ENCODE results near the gene PGM1. TPM values are rescaled to one million over a fixed set of nuclear protein-coding genes. Genes with fewer than 3 reads are reported as not detected.

PGM1 gene
- total and polyA plus RNA-seq, 2 of the 13 experiments (the other 11 are each of a cell fraction or from before 2014, with no cell fraction given) = 51.6 to 105 TPM

DNA sequence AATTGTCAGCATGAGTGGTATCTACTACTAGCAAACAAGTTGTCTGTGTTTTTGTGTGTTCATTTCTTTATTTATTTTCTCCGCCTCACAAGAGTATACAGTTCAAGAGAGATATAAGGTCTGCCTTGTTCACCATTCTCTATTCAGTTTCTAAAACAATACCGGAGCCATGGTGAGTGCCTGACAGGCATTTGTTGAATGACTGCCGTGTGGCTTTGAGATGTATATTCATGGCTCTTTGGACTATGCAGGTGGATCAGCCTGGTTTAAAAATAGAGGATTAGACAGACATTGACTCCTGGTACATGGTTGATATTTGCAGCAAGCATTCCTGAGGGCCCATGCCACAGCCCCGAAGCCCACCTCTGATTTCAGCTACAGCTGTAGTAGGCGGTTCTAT, 89.7 kb downstream of the PGM1 start:
- ChIA-PET CTCF (ENCODE audit: low intra/inter-chr PET ratio, low total read pairs) (no interaction called here), POLR2A (interaction anchor here (1.1 kb wide), 1 partner anchor 9 kb away, joined by 3 read pairs; no protein-coding TSS in a partner anchor)
- in situ Hi-C loops (cut with HindIII; ENCODE audit: extremely low pct_ligation_motif_present, low pct_unique_long_range_greater_than_20kb) = loop anchor here (25.0 kb wide), 1 partner anchor 229 kb away; no protein-coding TSS in a partner anchor

DNA sequence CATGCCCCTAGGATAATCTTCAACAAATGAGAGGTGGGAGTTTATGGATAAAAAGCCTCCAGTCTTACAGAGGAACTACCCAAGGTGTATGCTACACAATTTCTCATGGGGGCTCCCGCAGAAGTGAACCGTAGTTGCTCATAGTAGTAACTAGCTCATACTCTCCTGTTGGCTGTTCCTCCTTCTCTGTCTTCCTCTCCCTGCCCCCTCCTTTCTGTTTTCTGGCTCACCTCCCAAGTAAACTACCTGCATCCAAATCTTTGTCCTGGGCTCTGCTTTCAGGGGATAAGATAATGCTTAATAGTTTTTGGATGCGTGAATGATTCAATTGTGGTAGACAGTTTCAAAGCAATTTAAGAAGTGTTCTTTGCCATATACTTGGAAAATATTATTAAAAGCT, 90.5 kb downstream of the PGM1 start:
- 97% methylated on average over 3 of the region's 3 CpGs for WGBS (ENCODE audit: low lambda C conversion rate)
- Histone ChIP-seq H3K4me3 (replicated peaks in 1 of 3; ENCODE audit: insufficient read depth in 1 of 3, low read depth in 2 of 3, low read length in 3 of 3) (no peak overlapping the region), H3K9me3 (ENCODE audit: low read length) (no peaks in the 10 kb centered on the region; the same call in 1 of the 2 replicates), H2AFZ (ENCODE audit: low read length) (no peak overlapping the region), H3K4me2 (ENCODE audit: low read depth, low read length) (no peak overlapping the region), H3K79me2 (ENCODE audit: insufficient read depth, low read length) (no peaks in the 10 kb centered on the region), H3K4me1 (ENCODE audit: insufficient read depth, low read length) (peaks cover 6% of the 10 kb centered on the region; the same call in 1 of the 2 replicates), H3K36me3 (replicated peaks in 1 of 2; ENCODE audit: control insufficient read depth in 1 of 2, insufficient read depth in 2 of 2, low read length in 2 of 2) (no peaks in the 10 kb centered on the region), H3K27me3 (ENCODE audit: control insufficient read depth in 1 of 2, insufficient read depth in 2 of 2, low read length in 2 of 2) (no peaks in the 10 kb centered on the region), H4K20me1 (ENCODE audit: insufficient read depth, low read length) (no peaks in the 10 kb centered on the region), H3K9ac (ENCODE audit: insufficient read depth, low read depth, low read length) (no peak overlapping the region), H3K27ac (ENCODE audit: extremely low read length, insufficient read depth, low read length) (no peak overlapping the region)
- in situ Hi-C loops (cut with HindIII; ENCODE audit: extremely low pct_ligation_motif_present, low pct_unique_long_range_greater_than_20kb) (loop anchor here (25.0 kb wide), 1 partner anchor 229 kb away; no protein-coding TSS in a partner anchor), intact Hi-C loops (cut with micrococcal nuclease; ENCODE audit: unreplicated experiment) (no loop called here)
- BruUV-seq (replicated peaks) = no TSS peak
- FAIRE-seq (no peak), DNase-seq (ENCODE audit: low spot score) (no peak), ATAC-seq (no peak)
- ChIA-PET POLR2A (interaction anchor here (0.8 to 1.1 kb wide), 2 partner anchors 8 kb away, joined by 3 read pairs; no protein-coding TSS in a partner anchor), CTCF (ENCODE audit: low intra/inter-chr PET ratio, low total read pairs) (no interaction called here)
- no peak for TF ChIP-seq ZNF234 (CRISPR knock-in tag; conservative IDR thresholded peaks at IDR 0.05)
- TF ChIP-seq NFE2L2 (IDR thresholded peaks at IDR 0.05; ENCODE audit: low read length) = no peak
- no peak for TF ChIP-seq ZBTB1 (CRISPR knock-in tag; IDR thresholded peaks at IDR 0.05; ENCODE audit: borderline replicate concordance)
- TF ChIP-seq, protein P1, sequence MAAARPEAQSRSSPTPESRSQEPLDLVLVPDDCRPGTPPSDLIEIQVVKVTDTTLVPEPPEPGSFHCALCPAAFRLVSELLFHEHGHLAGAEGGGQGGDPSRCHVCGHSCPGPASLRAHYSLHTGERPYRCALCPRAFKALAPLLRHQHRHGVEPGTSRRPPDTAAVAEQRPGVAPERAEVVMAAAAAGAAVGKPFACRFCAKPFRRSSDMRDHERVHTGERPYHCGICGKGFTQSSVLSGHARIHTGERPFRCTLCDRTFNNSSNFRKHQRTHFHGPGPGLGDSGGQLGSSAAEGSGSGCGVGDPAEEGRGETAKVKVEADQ (CRISPR knock-in tag; IDR thresholded peaks at IDR 0.05; ENCODE audit: borderline replicate concordance) = no peak
- TF ChIP-seq ZNF224 (CRISPR knock-in tag; IDR thresholded peaks at IDR 0.05) = no peak
- TF ChIP-seq BRCA1 (CRISPR knock-in tag; IDR thresholded peaks at IDR 0.05) = no peak
- no peak for TF ChIP-seq ZNF800 (CRISPR knock-in tag; IDR thresholded peaks at IDR 0.05)
- no peak for TF ChIP-seq ZNF891 (CRISPR knock-in tag; IDR thresholded peaks at IDR 0.05)
- TF ChIP-seq ZNF552 (CRISPR knock-in tag; IDR thresholded peaks at IDR 0.05; ENCODE audit: borderline replicate concordance) = no peak

More for the DNA sequence above, 89.7 kb downstream of the PGM1 start:
- WGBS (ENCODE audit: low lambda C conversion rate) = 90% methylated on average over 4 of the region's 5 CpGs
- no peak for FAIRE-seq
- DNase-seq (ENCODE audit: low spot score) = no peak
- no peak overlapping the region for H3K4me2 ChIP-seq (ENCODE audit: low read depth, low read length)
- no peaks in the 10 kb centered on the region for H3K36me3 ChIP-seq (replicated peaks in 1 of 2; ENCODE audit: control insufficient read depth in 1 of 2, insufficient read depth in 2 of 2, low read length in 2 of 2)
- BruUV-seq (replicated peaks) = no TSS peak
- intact Hi-C loops (cut with micrococcal nuclease; ENCODE audit: unreplicated experiment) = no loop called here
- ATAC-seq = no peak
- no peaks in the 10 kb centered on the region; the same call in 1 of the 2 replicates for H3K9me3 ChIP-seq (ENCODE audit: low read length)
- TF ChIP-seq ZNF878 (CRISPR knock-in tag; IDR thresholded peaks at IDR 0.05) (no peak), MXD4 (CRISPR knock-in tag; IDR thresholded peaks at IDR 0.05) (no peak), ZNF367 (CRISPR knock-in tag; IDR thresholded peaks at IDR 0.05; ENCODE audit: borderline replicate concordance) (no peak), FOSL1 (CRISPR knock-in tag; IDR thresholded peaks at IDR 0.05; ENCODE audit: borderline replicate concordance) (no peak)
- TF ChIP-seq, protein P2, sequence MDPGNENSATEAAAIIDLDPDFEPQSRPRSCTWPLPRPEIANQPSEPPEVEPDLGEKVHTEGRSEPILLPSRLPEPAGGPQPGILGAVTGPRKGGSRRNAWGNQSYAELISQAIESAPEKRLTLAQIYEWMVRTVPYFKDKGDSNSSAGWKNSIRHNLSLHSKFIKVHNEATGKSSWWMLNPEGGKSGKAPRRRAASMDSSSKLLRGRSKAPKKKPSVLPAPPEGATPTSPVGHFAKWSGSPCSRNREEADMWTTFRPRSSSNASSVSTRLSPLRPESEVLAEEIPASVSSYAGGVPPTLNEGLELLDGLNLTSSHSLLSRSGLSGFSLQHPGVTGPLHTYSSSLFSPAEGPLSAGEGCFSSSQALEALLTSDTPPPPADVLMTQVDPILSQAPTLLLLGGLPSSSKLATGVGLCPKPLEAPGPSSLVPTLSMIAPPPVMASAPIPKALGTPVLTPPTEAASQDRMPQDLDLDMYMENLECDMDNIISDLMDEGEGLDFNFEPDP (CRISPR knock-in tag; conservative IDR thresholded peaks at IDR 0.05) = no peak
- TF ChIP-seq, protein P3, sequence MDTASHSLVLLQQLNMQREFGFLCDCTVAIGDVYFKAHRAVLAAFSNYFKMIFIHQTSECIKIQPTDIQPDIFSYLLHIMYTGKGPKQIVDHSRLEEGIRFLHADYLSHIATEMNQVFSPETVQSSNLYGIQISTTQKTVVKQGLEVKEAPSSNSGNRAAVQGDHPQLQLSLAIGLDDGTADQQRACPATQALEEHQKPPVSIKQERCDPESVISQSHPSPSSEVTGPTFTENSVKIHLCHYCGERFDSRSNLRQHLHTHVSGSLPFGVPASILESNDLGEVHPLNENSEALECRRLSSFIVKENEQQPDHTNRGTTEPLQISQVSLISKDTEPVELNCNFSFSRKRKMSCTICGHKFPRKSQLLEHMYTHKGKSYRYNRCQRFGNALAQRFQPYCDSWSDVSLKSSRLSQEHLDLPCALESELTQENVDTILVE (CRISPR knock-in tag; IDR thresholded peaks at IDR 0.05) = no peak
- H3K79me2 ChIP-seq (ENCODE audit: insufficient read depth, low read length) = no peaks in the 10 kb centered on the region
- no peak overlapping the region for H2AFZ ChIP-seq (ENCODE audit: low read length)
- H4K20me1 ChIP-seq (ENCODE audit: insufficient read depth, low read length) = no peaks in the 10 kb centered on the region
- no peak overlapping the region for H3K4me3 ChIP-seq (replicated peaks in 1 of 3; ENCODE audit: insufficient read depth in 1 of 3, low read depth in 2 of 3, low read length in 3 of 3)
- peaks cover 13% of the 10 kb centered on the region for H3K4me1 ChIP-seq (ENCODE audit: insufficient read depth, low read length)
- no peak overlapping the region for H3K27ac ChIP-seq (ENCODE audit: extremely low read length, insufficient read depth, low read length)
- H3K9ac ChIP-seq (ENCODE audit: insufficient read depth, low read depth, low read length) = no peak overlapping the region
- H3K27me3 ChIP-seq (ENCODE audit: control insufficient read depth in 1 of 2, insufficient read depth in 2 of 2, low read length in 2 of 2) = no peaks in the 10 kb centered on the region

Measured in HepG2 (cell line).